ENCODE measurements around the gene OR9K2. TPM values are rescaled to one million over a fixed set of nuclear protein-coding genes. Genes with fewer than 3 reads are reported as not detected.

OR9K2 gene, protein sequence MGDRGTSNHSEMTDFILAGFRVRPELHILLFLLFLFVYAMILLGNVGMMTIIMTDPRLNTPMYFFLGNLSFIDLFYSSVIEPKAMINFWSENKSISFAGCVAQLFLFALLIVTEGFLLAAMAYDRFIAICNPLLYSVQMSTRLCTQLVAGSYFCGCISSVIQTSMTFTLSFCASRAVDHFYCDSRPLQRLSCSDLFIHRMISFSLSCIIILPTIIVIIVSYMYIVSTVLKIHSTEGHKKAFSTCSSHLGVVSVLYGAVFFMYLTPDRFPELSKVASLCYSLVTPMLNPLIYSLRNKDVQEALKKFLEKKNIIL
- not detected in 2 replicates for total RNA-seq
- long read RNA-seq: 0 reads

DNA sequence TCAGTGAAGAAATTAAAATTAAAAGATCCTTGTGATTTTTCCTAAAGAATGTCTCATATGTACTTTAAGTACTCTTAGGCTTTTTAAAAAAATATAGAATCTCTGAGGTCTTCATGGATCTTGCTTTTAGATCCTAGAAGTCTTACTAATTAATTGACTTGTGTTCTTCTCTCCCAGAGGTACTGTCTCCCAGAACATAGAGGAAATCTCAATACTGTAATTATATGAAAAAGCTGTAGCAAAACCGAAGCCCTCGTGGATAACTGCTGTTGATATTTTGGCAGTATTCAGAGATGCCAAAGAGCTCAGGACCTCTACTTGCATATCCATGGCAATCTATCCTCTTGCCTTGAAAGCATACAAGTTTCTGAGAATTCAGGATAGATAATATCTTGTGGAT is at the start of gene OR9K2:
TSS of gene OR9K2 (plus strand) at position 301 of the 400 bp plus-strand sequence. CDS start 3,429 bp downstream, outside the sequence.
- Mint-ChIP-seq H3K36me3 (ENCODE audit: insufficient read depth) (no peaks in the 10 kb centered on the region), H3K4me1 (ENCODE audit: low read depth) (no peaks in the 10 kb centered on the region), H3K9me3 (ENCODE audit: low read depth) (peaks cover 5% of the 10 kb centered on the region), H3K27me3 (peaks cover 17% of the 10 kb centered on the region), H3K27ac (no peak within 1 kb of the TSS), H3K4me3 (ENCODE audit: low read depth) (no peak within 1 kb of the TSS)
- DNase-seq (ENCODE audit: low spot score, unreplicated experiment): no peak
- TF ChIP-seq, protein P1, sequence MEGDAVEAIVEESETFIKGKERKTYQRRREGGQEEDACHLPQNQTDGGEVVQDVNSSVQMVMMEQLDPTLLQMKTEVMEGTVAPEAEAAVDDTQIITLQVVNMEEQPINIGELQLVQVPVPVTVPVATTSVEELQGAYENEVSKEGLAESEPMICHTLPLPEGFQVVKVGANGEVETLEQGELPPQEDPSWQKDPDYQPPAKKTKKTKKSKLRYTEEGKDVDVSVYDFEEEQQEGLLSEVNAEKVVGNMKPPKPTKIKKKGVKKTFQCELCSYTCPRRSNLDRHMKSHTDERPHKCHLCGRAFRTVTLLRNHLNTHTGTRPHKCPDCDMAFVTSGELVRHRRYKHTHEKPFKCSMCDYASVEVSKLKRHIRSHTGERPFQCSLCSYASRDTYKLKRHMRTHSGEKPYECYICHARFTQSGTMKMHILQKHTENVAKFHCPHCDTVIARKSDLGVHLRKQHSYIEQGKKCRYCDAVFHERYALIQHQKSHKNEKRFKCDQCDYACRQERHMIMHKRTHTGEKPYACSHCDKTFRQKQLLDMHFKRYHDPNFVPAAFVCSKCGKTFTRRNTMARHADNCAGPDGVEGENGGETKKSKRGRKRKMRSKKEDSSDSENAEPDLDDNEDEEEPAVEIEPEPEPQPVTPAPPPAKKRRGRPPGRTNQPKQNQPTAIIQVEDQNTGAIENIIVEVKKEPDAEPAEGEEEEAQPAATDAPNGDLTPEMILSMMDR (IDR thresholded peaks at IDR 0.05; ENCODE audit: unreplicated experiment): no peak

DNA sequence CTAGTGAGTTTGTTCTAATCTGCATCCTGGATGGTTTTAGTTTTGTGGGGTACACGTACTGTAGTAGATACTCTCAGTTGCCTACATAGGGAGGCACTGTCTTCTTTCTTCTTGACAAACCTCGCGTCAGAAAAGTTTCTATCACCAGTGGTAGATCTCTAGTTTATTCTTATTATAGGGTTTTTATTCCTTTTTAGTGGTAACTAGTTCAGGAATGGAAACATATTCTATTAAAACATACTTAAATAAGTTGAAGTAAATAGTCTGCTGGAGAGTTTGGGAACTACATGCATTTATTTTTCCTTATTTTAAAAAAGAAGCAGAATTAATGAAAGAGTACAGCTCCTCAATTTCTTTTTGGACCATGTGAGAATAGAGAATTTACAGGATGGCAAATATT is 33.6 kb upstream of the OR9K2 start:
- Mint-ChIP-seq H3K36me3 (ENCODE audit: insufficient read depth) (no peaks in the 10 kb centered on the region), H3K4me1 (ENCODE audit: low read depth) (no peaks in the 10 kb centered on the region), H3K9me3 (ENCODE audit: low read depth) (peaks cover 3% of the 10 kb centered on the region), H3K27ac (no peak overlapping the region), H3K27me3 (no peaks in the 10 kb centered on the region), H3K4me3 (ENCODE audit: low read depth) (no peak overlapping the region)
- TF ChIP-seq, protein P1 (IDR thresholded peaks at IDR 0.05; ENCODE audit: unreplicated experiment): peak; percentile 30
- no peak for DNase-seq (ENCODE audit: low spot score, unreplicated experiment)

DNA sequence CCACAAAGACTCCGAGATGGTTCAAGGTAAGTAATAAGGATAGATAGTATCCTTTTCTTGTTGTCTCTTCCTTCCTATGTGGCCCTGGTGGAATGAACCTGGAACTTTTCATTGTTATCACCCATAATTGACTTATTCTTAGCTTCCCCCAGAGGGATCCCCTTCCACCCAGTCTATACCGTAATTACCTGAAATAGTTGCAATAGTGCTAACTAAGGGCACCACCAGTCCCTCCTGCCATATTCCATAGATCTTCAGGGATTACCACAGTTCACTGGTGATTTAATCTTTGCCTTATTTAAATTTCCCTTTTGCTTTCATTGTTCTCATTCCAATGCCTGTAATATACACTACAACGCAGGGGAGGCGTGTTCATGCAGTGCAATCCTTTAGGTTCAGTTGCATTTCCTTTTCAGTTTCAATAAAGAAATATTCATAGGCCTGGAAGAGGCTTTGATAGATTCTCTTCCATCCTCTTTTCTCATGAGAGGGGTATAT is 13.8 kb upstream of the OR9K2 start:
- TF ChIP-seq, protein P1 (IDR thresholded peaks at IDR 0.05; ENCODE audit: unreplicated experiment): no peak
- Mint-ChIP-seq H3K9me3 (ENCODE audit: low read depth) (no peaks in the 10 kb centered on the region), H3K27ac (no peak overlapping the region), H3K36me3 (ENCODE audit: insufficient read depth) (no peaks in the 10 kb centered on the region), H3K4me1 (ENCODE audit: low read depth) (no peaks in the 10 kb centered on the region), H3K27me3 (no peaks in the 10 kb centered on the region), H3K4me3 (ENCODE audit: low read depth) (no peak overlapping the region)
- DNase-seq (ENCODE audit: low spot score, unreplicated experiment): no peak

DNA sequence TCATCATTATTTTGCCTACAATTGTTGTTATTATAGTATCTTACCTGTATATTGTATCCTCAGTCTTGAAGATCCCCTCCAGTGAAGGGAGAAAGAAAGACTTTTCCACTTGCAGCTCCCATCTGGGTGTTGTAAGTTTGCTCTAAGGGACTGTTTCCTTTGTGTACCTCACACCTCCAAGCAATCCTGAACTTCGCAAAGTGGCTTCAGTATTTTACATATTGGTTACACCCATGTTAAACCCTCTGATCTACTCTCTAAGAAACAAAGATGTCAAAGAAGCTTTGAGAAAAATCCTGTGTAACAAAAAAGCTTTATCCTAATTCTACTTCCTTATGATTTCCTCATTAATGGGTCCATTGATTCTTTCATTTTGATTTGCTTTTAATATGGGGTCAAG is 10.1 kb upstream of the OR9K2 start:
- Mint-ChIP-seq H3K36me3 (ENCODE audit: insufficient read depth) (no peaks in the 10 kb centered on the region), H3K27me3 (no peaks in the 10 kb centered on the region), H3K4me3 (ENCODE audit: low read depth) (no peak overlapping the region), H3K27ac (no peak overlapping the region), H3K9me3 (ENCODE audit: low read depth) (no peaks in the 10 kb centered on the region), H3K4me1 (ENCODE audit: low read depth) (no peaks in the 10 kb centered on the region)
- TF ChIP-seq, protein P1 (IDR thresholded peaks at IDR 0.05; ENCODE audit: unreplicated experiment): no peak
- DNase-seq (ENCODE audit: low spot score, unreplicated experiment): no peak

DNA sequence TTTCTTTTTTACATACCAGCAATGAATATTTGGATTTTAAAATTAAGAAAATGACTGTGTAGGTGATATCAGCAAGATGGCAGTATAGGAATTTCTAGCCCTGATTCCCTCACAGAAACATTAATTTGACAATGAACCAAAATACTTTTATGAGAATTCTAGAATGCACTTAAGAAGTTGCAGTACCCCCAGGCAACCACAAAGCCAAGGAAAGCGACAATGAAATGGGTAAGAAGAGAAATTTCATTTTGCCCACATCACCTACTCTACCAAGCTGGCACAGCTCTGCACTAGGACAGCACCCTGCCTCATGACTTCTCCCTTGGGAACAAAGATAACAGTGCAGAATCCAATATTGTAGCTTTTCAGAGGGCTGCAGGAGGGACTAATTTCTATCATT is 6.6 kb downstream of the OR9K2 start:
- H3K4me1 Mint-ChIP-seq (ENCODE audit: low read depth): no peaks in the 10 kb centered on the region
- no peak for DNase-seq (ENCODE audit: low spot score, unreplicated experiment)
- H3K27me3 Mint-ChIP-seq: peaks cover 42% of the 10 kb centered on the region
- no peaks in the 10 kb centered on the region for H3K36me3 Mint-ChIP-seq (ENCODE audit: insufficient read depth)
- TF ChIP-seq, protein P1 (IDR thresholded peaks at IDR 0.05; ENCODE audit: unreplicated experiment): peak; percentile 29
- no peak overlapping the region for H3K27ac Mint-ChIP-seq
- no peak overlapping the region for H3K4me3 Mint-ChIP-seq (ENCODE audit: low read depth)
- no peaks in the 10 kb centered on the region for H3K9me3 Mint-ChIP-seq (ENCODE audit: low read depth)

Measured in progenitor cell of endocrine pancreas (in vitro differentiated cells).